ENCODE data around the gene COLQ. TPM values are rescaled to one million over a fixed set of nuclear protein-coding genes. Genes with fewer than 3 reads are reported as not detected.

COLQ gene
- 0.23 to 0.65 TPM (median 0.26 TPM) in 5 replicates for total RNA-seq (2022; extraction: Qiagen RNA extraction; ENCODE audit: low read depth)

DNA sequence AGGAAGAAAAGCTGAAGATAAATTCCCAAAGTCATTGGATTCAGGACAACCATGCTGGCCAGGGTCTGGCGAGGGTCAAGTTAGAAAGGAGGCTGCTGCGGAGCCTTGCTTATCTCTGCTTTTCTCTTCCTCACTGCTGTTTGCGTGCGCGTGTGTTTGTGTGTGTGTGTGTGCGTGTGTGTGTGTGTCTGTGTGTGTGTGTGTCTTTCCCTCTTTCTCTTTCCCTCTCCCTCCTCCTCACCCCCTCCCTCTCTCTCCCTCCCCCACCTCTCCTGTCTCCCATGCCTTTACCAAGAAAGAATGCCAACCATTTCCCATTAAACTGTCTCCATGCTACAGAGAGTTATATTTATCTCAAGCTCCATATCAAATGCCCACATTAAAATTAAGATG, at the start of gene COLQ:
Gene COLQ, minus strand, starts transcription at position 134 of the 393 bp plus-strand sequence. Its CDS starts 81 bp downstream, at position 53.

DNA sequence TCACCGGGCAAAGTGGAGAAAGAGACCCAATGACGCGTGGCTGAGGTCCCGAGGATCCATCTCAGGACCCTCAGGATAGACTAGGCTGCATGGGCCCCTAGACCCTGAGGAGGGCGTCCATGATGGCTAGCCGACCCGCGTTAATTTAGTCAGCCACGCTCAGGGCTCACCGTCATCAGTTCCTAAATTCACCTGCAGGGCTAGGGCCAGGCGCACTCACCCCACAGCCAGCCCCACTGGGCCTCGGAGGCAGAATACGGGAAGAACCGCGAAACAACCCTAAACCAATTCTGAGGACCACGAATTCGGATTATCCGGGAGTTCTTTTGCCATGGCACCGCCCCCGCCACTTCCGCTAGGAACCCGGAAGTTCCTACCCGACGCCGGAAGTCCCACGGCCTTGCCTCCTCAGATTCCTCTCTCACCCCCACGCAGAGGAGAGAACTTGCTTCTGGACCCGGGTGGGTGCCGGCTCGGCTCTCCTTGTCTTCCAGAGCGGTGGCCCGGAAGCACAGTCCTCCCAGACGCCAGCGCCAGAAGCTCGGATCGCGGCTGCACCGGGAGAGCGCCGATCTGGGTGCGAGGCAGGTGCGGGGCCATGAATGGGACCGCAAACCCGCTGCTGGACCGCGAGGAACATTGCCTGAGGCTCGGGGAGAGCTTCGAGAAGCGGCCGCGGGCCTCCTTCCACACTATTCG, 94.2 kb downstream of the COLQ start, which contains the start of the genes EAF1 and METTL6:
Gene EAF1, plus strand, starts transcription at position 417 of the 699 bp plus-strand sequence. Its CDS starts 182 bp downstream, at position 599.
Gene METTL6, minus strand, starts transcription at position 363 of the 699 bp plus-strand sequence. CDS start 1,033 bp downstream, outside the sequence.

Other genes starting within 250 kb of the COLQ start
- gene SH3BP5, start 189.1 kb downstream of the COLQ start, total RNA-seq (2022; extraction: Qiagen RNA extraction; ENCODE audit: low read depth), result 16.4 to 17.5 TPM (median 16.8 TPM) in 5 replicates
- 25.0 to 33.9 TPM (median 28.1 TPM) in 5 replicates for gene METTL6, start 94.2 kb downstream of the COLQ start, total RNA-seq (2022; extraction: Qiagen RNA extraction; ENCODE audit: low read depth)
- 12.4 to 17.5 TPM (median 16.7 TPM) in 5 replicates for gene EAF1, start 94.1 kb downstream of the COLQ start, total RNA-seq (2022; extraction: Qiagen RNA extraction; ENCODE audit: low read depth)
- gene HACL1, start 79.9 kb upstream of the COLQ start, total RNA-seq (2022; extraction: Qiagen RNA extraction; ENCODE audit: low read depth), result 22.8 to 30.8 TPM (median 23.9 TPM) in 5 replicates
- gene BTD, start 80.0 kb upstream of the COLQ start, total RNA-seq (2022; extraction: Qiagen RNA extraction; ENCODE audit: low read depth), result 14.3 to 18.1 TPM (median 15.4 TPM) in 5 replicates